Activated CD4-positive, alpha-beta T cell treated with anti-CD3 and anti-CD28 coated beads, Interleukin-2, amount 50 U/mL, for 24 hours (primary cell): Measurements from ENCODE around the gene BET1L.
"Not testable (repeated sequence)": the region's sequence is repeated elsewhere in the genome, so short reads cannot be mapped to it uniquely, and the experiment has no call there.

Experiments used
- DNase-seq, 2 donors: peaks; one replicate each; pipeline ENCODE4 v3.0.0-alpha.2; 2020; ENCODE audit warnings: low read depth in 1 of 2, low spot score in 1 of 2

BET1L gene

DNA sequence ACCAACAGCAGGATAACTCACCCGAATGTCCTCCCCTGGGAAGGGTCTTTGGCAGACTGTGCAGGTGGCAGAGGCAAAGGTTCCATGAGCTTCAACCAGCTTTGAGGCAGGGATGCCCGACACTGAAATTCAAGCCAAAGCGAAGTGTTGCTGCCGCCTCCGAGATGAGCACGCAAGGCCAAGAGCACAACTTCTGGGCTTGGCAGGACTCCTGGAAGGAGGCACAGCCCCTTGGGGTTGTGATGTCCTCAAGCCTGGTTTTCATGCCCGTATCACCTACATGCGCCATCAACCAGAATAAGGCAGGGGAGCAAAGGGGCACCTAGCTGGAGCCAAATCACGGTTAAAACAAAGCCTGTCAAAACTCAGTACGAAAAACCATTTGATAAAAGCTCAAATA is 23.2 kb upstream of the BET1L start:
- DNase-seq: no peak

DNA sequence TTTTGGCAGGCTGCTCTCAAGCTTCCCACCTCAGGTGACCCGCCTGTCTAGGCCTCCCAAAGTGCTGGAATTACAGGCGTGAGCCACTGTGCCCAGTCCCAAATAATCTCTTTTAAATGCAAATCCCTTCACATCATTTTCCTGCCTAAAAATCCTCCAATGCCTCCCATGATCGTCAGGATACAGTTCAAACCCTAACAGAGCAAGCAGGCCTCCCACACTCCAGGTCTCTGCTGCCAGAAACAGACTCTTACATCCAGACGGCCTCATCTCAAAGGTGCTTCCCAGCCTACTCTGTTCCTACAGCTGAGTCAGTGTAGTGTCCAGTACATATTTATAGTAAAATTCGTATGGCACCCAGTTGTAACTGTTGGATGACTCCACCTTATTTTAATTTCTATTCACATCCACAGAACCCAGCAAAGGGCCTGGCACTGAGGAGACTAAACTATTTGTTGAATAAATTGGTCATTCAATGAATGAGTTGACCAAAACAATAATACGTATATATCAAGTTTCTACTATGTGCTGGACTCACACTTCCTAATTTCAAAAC is 20.7 kb upstream of the BET1L start:
- DNase-seq: no peak

GRCh38 chr11:225734-226453 is 18.7 kb upstream of the BET1L start:
- no peak for DNase-seq

DNA sequence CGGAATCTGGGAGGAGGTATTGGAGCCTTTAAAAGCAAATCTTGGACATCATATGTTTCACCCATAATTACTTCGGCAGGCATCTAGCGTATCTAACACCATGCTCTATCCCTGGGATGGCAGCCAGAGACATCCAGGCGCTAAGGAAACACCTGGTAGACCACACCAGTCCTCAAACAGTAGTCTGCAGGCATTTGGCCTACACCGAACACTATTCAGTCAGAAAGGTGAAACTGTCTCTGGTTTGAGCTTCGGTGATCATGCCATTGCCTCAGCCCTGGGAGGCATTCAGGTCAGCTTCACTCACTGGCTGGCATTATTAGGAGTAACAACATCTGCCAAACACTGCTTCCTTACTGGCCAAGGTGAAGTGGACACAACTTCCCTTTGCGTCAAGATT is 17.2 kb upstream of the BET1L start:
- DNase-seq: no peak

DNA sequence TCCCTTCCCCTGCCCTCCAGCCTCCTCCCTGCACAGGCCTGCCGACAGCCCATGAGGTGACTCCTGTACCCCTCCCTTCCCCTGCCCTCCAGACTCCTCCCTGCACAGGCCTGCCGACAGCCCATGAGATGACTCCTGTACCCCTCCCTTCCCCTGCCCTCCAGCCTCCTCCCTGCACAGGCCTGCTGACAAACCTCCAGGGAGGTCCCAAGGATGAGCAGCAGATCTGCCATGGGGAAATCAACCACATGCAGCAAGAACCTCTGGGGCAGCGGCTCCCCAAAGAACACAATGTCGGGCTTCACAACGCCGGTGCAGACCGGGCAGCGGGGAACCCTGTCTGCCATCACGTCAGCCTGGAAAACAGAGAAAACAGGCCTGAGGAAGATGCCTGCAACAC is 16.7 kb upstream of the BET1L start:
- DNase-seq: no peak

- no peak for DNase-seq
Measured at GRCh38 chr11:223026-223789, 16.0 kb upstream of the BET1L start.

DNA sequence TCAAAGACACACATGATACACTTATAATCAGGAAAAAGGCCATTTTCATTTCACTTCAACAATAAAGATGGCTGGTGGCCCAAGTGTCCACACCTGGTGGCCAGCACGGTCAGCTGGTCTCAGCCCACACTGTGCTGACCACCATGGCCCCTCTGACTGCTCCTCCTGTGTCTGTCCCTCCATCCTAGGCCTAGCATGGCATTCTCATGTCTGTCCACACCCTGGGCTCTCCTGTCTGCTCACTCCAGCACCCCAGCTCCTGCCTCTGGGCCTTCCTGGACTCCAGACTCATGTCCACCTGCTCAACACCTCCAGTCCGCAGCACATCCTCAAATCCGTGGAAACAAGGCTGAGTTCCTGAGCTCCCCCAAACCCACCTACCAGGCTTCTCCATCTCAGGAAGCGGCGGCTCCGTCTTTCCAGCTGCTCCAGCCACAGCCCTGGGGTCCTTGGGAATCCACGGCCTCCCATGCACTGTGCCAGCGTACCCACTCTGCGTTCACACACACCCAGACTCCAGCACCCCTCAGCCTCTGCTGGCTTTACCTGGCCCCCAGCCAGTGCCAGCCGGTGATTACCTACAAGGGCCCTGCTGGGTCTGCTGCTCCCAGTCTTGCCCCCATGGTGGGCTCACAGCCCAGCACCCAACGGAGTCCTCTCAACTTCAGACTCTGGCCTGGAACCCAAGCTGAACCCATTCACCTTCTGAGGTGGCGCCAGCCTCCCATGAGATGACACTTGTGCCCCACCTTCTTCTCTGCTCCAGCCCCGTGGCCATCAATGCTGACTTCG is 15.0 kb upstream of the BET1L start:
- DNase-seq: no peak

DNA sequence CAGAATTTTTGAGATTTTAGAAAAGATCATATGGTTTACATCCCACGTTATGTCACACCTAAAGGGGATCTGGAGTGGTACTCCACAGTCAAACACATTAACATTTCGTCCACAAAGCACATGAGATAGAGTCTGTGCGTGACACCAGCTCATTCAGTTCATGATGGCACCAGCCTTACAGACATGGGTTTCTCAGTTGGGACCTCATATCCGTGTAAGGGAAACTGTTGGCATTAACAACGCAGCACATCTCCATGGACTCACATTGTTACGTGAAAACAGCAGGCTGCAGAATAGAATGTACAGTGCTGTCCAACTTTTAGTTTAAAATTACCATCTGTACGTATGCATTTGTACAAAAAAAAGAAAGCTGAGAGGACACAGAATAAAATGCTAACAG is 14.3 kb upstream of the BET1L start:
- DNase-seq: no peak

GRCh38 chr11:220641-221215 is 13.5 kb upstream of the BET1L start:
- not testable (repeated sequence) for DNase-seq

DNA sequence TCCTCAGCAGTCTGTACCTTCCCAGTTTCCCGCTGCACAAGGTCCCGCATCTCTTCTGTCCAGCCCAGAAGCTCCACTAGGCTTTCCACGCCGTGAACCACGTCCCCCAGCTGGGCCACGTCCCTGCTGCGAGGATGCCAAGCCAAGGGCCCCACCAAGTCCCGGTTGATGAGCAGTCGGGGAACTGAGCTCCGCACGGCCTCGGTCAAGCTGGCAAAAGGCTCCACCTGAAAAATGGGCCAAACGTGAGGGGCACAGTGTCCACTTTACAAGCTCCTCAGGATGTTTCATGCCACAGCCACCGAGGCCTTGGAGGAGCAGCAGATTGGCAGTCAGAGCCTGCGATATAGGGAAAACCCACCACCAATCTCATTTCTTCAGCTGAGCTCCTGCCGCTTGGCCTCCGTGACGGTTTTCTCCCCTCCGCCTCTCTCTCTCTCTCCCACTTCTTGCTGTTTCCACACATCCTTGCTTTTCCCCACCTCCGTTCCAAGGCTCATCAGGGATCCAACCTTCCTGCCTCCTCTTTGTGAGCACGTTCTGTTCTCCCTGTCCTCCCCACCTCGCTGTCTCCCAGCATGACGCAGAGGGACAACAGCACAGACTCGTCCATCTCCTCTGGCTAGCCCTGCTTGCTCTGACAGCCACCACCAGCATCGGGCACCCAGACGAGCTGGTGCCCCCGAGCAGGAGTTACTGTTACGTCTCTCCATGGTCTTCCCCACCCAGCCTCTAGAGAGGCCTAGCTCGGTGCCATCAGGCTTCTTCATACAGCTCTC is 11.8 kb upstream of the BET1L start:
- DNase-seq: no peak

- DNase-seq: no peak
Measured at GRCh38 chr11:217704-218103, 10.5 kb upstream of the BET1L start.

GRCh38 chr11:216081-216974 is 9.1 kb upstream of the BET1L start:
- no peak for DNase-seq

DNA sequence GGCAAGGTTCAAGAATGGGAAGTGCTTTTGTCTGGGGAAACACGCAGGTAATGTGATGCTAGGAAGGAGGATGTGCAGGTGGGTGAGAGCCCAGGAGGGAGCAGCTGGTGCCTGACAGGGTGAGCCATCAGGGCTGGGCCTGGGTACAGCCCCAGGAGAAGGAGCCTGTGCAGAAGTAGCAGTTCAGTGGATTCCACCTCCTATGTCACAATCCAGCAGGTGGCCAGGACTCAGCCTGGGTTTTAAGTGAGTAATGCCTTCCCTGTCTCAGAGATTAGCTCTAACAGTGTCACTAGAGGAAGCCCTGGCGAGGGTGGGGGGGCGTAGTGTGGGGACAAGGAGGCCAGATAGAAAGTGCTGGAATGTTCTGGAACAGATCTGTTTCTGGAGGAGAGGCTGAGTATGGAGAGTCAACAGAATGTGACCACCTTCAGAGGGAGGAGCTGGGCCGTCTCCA is 8.4 kb upstream of the BET1L start:
- DNase-seq: no peak

DNA sequence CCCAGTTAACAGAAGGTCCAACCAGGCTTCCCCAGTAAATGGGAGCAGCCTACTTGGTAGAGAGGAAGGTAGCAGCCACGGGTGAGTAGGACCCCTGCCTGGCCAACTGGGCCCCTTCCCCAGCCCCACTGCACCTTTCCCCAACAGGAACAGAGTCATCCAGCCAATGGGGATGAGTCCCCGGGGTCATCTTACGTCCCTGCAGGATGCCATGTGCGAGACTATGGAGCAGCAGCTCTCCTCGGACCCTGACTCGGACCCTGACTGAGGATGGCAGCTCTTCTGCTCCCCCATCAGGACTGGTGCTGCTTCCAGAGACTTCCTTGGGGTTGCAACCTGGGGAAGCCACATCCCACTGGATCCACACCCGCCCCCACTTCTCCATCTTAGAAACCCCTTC is 6.9 kb upstream of the BET1L start:
- no peak for DNase-seq

GRCh38 chr11:213111-213510 is 5.9 kb upstream of the BET1L start:
- no peak for DNase-seq

DNA sequence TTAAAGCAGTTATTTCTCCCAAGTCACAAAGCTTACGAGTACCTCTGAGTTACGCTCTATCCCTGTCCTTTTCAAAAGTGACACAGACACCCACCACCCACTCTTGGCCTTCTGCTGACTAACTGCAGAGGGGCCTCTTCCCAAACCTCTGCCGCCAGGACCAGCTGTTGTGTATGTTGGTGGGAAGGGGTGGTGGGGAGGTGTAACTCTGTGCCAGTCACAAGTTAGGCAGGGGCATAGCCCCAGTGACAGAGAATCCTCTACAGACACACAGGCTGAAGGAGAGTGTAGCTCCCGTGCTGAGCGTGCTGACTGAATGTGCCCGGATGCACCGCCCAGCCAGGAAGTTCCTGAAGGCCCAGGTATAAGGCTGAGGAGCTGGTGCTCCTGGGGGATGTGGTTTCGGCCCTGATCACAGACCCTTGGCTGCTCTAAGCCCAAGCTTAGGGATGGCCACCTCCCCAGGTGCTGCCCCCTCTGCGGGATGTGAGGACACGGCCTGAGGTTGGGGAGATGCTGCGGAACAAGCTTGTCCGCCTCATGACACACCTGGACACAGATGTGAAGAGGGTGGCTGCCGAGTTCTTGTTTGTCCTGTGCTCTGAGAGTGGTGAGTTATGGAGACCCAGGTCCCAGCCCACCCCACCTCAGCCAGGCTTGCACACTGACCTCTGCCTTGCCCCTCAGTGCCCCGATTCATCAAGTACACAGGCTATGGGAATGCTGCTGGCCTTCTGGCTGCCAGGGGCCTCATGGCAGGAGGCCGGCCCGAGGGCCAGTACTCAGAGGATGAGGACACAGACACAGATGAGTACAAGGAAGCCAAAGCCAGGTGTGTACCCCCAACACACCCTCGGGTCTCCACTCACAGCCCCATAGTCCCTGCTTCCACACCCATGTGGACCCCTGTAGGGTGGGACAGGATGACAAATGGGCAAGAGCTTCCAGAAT is 5.2 kb upstream of the BET1L start:
- DNase-seq: no peak

- no peak for DNase-seq
Measured at GRCh38 chr11:211741-212140, 4.5 kb upstream of the BET1L start.

- no peak for DNase-seq
Measured at GRCh38 chr11:211295-211694, 4.1 kb upstream of the BET1L start.
